GM12878 (cell line): Measurements from ENCODE around the gene UBA6. TPM values are rescaled to one million over a fixed set of nuclear protein-coding genes. Genes with fewer than 3 reads are reported as not detected.

Source experiments
- ATAC-seq: fragments of 200-7000 bp; cut with Tn5 transposase; 3 replicates; pipeline ENCODE4 v1.9.1; 2020; ENCODE audit warnings: mild to moderate bottlenecking, moderate library complexity
- BruUV-seq: library from RNA; stranded (reverse); fragments of 400-500 nt; replicated peaks from 2 replicates; lab custom pipeline; 2021; lab: Mats Ljungman, UMichigan
- CTCF ChIA-PET: fragments of 300-600 bp; sonication (Branson Sonifier 250); formaldehyde crosslinking; extraction: SDS; loops from one replicate; lab custom pipeline; 2021; ENCODE audit warnings: inconsistent platforms; lab: Yijun Ruan, JAX
- POLR2A ChIA-PET: fragments of 350-600 bp; formaldehyde crosslinking; extraction: SDS; loops from one replicate; lab custom pipeline; 2021; ENCODE audit warnings: inconsistent platforms; lab: Charles Lee
- RAD21 ChIA-PET: fragments of 300-600 bp; sonication (Branson Sonifier 250); formaldehyde crosslinking; loops from one replicate; lab custom pipeline; 2023; ENCODE audit warnings: antibody characterized with exemption; ENCODE audit not compliant: unreplicated experiment; lab: Charles Lee
- SMC1A ChIA-PET: fragments of 300-600 bp; sonication (Branson Sonifier 250); formaldehyde crosslinking; loops from one replicate; lab custom pipeline; 2023; ENCODE audit not compliant: unreplicated experiment, uncharacterized antibody; lab: Charles Lee
- DNase-seq: peaks from one replicate; pipeline ENCODE4 v3.0.0-alpha.2; 2011; ENCODE audit warnings: low read depth, low spot score
- FAIRE-seq: peaks from 3 replicates; lab custom pipeline; 2011; peaks lifted over from hg19 to GRCh38; lab: Jason Lieb, UNC
- H2AFZ ChIP-seq: 2 replicates; pipeline ENCODE4 v1.6.0; 2011; ENCODE audit warnings: low read depth, low read length, control low read depth; ENCODE audit not compliant: control insufficient read depth
- H3K27ac ChIP-seq: 2 replicates; pipeline ENCODE4 v1.5.1; 2011; ENCODE audit warnings: control low read depth; ENCODE audit not compliant: control insufficient read depth, insufficient read depth
- H3K27me3 ChIP-seq, 2 experiments: replicated peaks in 1 of 2; 2 replicates each; pipeline versions ENCODE4 v1.6.0 to v1.6.1; 2011; ENCODE audit warnings: low read length in 1 of 2; ENCODE audit not compliant: control insufficient read depth in 2 of 2, insufficient read depth in 2 of 2
- H3K36me3 ChIP-seq, 2 experiments: 2 replicates each; pipeline ENCODE4 v1.5.1; 2011; ENCODE audit warnings: low read length in 1 of 2; ENCODE audit not compliant: control insufficient read depth in 2 of 2, insufficient read depth in 2 of 2
- H3K4me1 ChIP-seq: 2 replicates; pipeline ENCODE4 v1.6.1; 2011; ENCODE audit warnings: mild to moderate bottlenecking, low read length, moderate library complexity, mixed read lengths; ENCODE audit not compliant: control insufficient read depth, insufficient read depth
- H3K4me2 ChIP-seq: 2 replicates; pipeline ENCODE4 v1.6.0; 2011; ENCODE audit warnings: control low read depth; ENCODE audit not compliant: control insufficient read depth, insufficient read depth
- H3K4me3 ChIP-seq: fragments of 200-600 bp; sonication (generic); 2 replicates; pipeline ENCODE4 v1.5.1; 2016
- H3K79me2 ChIP-seq: 2 replicates; pipeline ENCODE4 v1.6.0; 2011; ENCODE audit warnings: low read length; ENCODE audit not compliant: control insufficient read depth, insufficient read depth
- H3K9ac ChIP-seq: 2 replicates; pipeline ENCODE4 v1.8.0; 2011; ENCODE audit warnings: low read length, control low read depth, mixed read lengths; ENCODE audit not compliant: control insufficient read depth, insufficient read depth
- H3K9me3 ChIP-seq: replicated peaks from 3 replicates; pipeline ENCODE4 v1.5.1; 2011; ENCODE audit warnings: mild to moderate bottlenecking, low read length; ENCODE audit not compliant: control insufficient read depth, insufficient read depth
- H4K20me1 ChIP-seq: 2 replicates; pipeline ENCODE4 v1.6.0; 2011; ENCODE audit not compliant: control insufficient read depth, insufficient read depth
- CREB1 ChIP-seq: IDR thresholded peaks from 2 replicates; pipeline ENCODE4 v1.6.1; 2012; ENCODE audit warnings: low read depth, mild to moderate bottlenecking, inconsistent platforms
- NFIC ChIP-seq: IDR thresholded peaks from 2 replicates; pipeline ENCODE4 v1.6.1; 2012; ENCODE audit warnings: low read depth, mild to moderate bottlenecking, inconsistent platforms, low read length, moderate library complexity
- STAT3 ChIP-seq: IDR thresholded peaks from 2 replicates; pipeline ENCODE4 v1.6.1; 2011; ENCODE audit warnings: low read depth, low read length, improper control_type of control experiment
- ZNF24 ChIP-seq: fragments of 450-650 bp; IDR thresholded peaks from 2 replicates; pipeline ENCODE4 v1.6.1; 2017; ENCODE audit warnings: antibody characterized with exemption, mild to moderate bottlenecking
- WGBS: methylation state at CpG from one replicate; pipeline ENCODE4 v1.1.6; 2016; ENCODE audit warnings: low lambda C conversion rate; ENCODE audit not compliant: insufficient replicate concordance, insufficient coverage; ENCODE audit errors: missing lambda C conversion rate; 5-methylcytosine and 5-hydroxymethylcytosine counted together
- in situ Hi-C: fragments of 300-500 bp; cut with MboI; formaldehyde crosslinking; loops from 9 replicates; pipeline ENCODE4 v1.14.3; 2018; ENCODE audit warnings: mixed read lengths
- intact Hi-C: fragments of 100-400 bp; cut with micrococcal nuclease; formaldehyde crosslinking; loops from one replicate; pipeline ENCODE4 v1.14.2; 2022; ENCODE audit not compliant: unreplicated experiment
- polyA plus RNA-seq, 11 experiments: library from polyadenylated mRNA; depleted of rRNA in 4 of 11; unstranded in 6 of 11; stranded (reverse) in 5 of 11; fragments of >200 nt; fragmentation: Nextera tagmentation in 4 of 11; fragmentation: Illumina TruSeq in 1 of 11; extraction: Ambion mirVana in 4 of 11; extraction: Trizol in 1 of 11; gene quantifications; 1 replicate in 1 of 11; 2 replicates in 10 of 11; pipeline versions ENCODE4 v1.2.1 to v1.2.3, GENCODE V29; 2011 to 2016; ENCODE audit warnings: inconsistent platforms in 2 of 11, missing spikeins in 2 of 11, low read depth in 1 of 11
- total RNA-seq, 4 experiments: library from RNA; depleted of rRNA in 3 of 4; stranded (reverse); fragments of >200 nt in 3 of 4; fragmentation: Illumina TruSeq in 1 of 4; extraction: Trizol in 1 of 4; gene quantifications; 2 replicates each; pipeline versions ENCODE4 v1.2.1 to v1.2.3, GENCODE V29; 2013 to 2021
- TF ChIP-seq, protein P1 (sequence below): fragments of 450-650 bp; IDR thresholded peaks from 2 replicates; pipeline ENCODE4 v1.6.1; 2017; ENCODE audit warnings: mild to moderate bottlenecking, moderate library complexity
- TF ChIP-seq, protein P2 (sequence below): fragments of 150-350 bp; IDR thresholded peaks from 2 replicates; pipeline ENCODE4 v1.6.1; 2016; ENCODE audit warnings: low read depth, low read length

UBA6 gene
- total and polyA plus RNA-seq, 10 of the 15 experiments (the other 5 are each of a cell fraction or from before 2014, with no cell fraction given), result 7.9 to 70.6 (median 34.7) TPM

DNA sequence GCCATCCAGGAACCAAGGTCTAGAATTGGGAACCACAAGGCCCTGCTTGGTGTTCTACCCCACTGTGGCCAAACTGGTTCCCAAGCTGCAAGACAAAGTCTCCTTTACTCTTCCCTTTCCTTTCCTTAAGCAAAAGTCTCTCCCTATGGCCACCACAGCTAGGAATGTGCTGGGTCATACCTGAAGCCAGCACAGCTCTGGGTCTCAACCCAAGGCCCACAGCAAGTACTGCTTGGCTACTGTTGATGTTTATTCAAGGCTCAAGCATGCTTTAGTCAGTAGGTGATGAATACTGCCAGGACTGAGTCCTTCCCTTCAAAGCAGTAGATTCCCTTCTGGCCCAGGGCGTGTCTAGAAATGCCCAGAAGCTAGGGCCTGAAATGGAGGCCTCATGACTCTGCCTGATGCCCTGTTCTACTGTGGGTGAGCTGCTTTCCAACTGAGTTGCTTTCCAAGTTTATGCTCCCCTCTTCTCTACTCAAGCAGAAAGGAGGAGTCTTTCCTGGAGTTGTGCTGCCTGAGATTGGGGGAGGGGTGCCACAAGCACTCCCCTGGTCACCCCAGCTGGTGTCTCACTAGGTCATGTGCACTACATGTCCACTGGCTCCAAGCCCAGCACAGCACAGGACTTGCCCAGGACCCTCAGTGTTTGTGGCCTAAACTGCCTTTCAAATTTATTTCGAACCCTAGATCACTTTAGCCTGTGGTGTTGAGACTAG is 97.5 kb downstream of the UBA6 start:
- Histone ChIP-seq H3K36me3 (no peaks in the 10 kb centered on the region; a peak in 1 of 4 replicates), H3K27me3 (no peaks in the 10 kb centered on the region), H3K9ac (no peak overlapping the region), H3K4me2 (no peak overlapping the region), H3K4me1 (no peaks in the 10 kb centered on the region), H3K4me3 (no peak overlapping the region), H3K9me3 (no peaks in the 10 kb centered on the region; the same call in 2 of the 3 replicates), H4K20me1 (no peaks in the 10 kb centered on the region), H3K27ac (no peak overlapping the region), H2AFZ (no peak overlapping the region), H3K79me2 (no peaks in the 10 kb centered on the region)
- intact Hi-C loops (no loop called here), in situ Hi-C loops (no loop called here)
- WGBS, result 97% methylated on average over 2 of the region's 2 CpGs
- DNase-seq, result no peak
- POLR2A ChIA-PET, result interaction anchor here (1.5 kb wide), 1 partner anchor 10 kb away, joined by 3 read pairs; no protein-coding TSS in a partner anchor
- CTCF ChIA-PET, result interaction anchor here (1.0 kb wide), 1 partner anchor 29 kb away, joined by 3 read pairs; no protein-coding TSS in a partner anchor
- SMC1A ChIA-PET, result interaction anchor here (0.7 to 2.9 kb wide), 3 partner anchors 21 to 30 kb away, joined by 3 to 9 read pairs (median 3); no protein-coding TSS in a partner anchor
- RAD21 ChIA-PET, result no interaction called here
- no TSS peak for BruUV-seq
- no peak; the same call in 2 of the 3 replicates for ATAC-seq
- no peak for FAIRE-seq
- TF ChIP-seq CREB1 (no peak), ZNF24 (no peak), STAT3 (no peak), NFIC (no peak)
- TF ChIP-seq, protein P1, sequence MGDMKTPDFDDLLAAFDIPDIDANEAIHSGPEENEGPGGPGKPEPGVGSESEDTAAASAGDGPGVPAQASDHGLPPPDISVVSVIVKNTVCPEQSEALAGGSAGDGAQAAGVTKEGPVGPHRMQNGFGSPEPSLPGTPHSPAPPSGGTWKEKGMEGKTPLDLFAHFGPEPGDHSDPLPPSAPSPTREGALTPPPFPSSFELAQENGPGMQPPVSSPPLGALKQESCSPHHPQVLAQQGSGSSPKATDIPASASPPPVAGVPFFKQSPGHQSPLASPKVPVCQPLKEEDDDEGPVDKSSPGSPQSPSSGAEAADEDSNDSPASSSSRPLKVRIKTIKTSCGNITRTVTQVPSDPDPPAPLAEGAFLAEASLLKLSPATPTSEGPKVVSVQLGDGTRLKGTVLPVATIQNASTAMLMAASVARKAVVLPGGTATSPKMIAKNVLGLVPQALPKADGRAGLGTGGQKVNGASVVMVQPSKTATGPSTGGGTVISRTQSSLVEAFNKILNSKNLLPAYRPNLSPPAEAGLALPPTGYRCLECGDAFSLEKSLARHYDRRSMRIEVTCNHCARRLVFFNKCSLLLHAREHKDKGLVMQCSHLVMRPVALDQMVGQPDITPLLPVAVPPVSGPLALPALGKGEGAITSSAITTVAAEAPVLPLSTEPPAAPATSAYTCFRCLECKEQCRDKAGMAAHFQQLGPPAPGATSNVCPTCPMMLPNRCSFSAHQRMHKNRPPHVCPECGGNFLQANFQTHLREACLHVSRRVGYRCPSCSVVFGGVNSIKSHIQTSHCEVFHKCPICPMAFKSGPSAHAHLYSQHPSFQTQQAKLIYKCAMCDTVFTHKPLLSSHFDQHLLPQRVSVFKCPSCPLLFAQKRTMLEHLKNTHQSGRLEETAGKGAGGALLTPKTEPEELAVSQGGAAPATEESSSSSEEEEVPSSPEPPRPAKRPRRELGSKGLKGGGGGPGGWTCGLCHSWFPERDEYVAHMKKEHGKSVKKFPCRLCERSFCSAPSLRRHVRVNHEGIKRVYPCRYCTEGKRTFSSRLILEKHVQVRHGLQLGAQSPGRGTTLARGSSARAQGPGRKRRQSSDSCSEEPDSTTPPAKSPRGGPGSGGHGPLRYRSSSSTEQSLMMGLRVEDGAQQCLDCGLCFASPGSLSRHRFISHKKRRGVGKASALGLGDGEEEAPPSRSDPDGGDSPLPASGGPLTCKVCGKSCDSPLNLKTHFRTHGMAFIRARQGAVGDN, result no peak
- TF ChIP-seq, protein P2, sequence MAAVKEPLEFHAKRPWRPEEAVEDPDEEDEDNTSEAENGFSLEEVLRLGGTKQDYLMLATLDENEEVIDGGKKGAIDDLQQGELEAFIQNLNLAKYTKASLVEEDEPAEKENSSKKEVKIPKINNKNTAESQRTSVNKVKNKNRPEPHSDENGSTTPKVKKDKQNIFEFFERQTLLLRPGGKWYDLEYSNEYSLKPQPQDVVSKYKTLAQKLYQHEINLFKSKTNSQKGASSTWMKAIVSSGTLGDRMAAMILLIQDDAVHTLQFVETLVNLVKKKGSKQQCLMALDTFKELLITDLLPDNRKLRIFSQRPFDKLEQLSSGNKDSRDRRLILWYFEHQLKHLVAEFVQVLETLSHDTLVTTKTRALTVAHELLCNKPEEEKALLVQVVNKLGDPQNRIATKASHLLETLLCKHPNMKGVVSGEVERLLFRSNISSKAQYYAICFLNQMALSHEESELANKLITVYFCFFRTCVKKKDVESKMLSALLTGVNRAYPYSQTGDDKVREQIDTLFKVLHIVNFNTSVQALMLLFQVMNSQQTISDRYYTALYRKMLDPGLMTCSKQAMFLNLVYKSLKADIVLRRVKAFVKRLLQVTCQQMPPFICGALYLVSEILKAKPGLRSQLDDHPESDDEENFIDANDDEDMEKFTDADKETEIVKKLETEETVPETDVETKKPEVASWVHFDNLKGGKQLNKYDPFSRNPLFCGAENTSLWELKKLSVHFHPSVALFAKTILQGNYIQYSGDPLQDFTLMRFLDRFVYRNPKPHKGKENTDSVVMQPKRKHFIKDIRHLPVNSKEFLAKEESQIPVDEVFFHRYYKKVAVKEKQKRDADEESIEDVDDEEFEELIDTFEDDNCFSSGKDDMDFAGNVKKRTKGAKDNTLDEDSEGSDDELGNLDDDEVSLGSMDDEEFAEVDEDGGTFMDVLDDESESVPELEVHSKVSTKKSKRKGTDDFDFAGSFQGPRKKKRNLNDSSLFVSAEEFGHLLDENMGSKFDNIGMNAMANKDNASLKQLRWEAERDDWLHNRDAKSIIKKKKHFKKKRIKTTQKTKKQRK, result no peak
